H1 (cell line): ENCODE measurements around the gene KRT84. TPM values are rescaled to one million over a fixed set of nuclear protein-coding genes. Genes with fewer than 3 reads are reported as not detected.

Experiments
- CTCF ChIA-PET: fragments of 300-600 bp; sonication (Branson Sonifier 250); formaldehyde crosslinking; loops from one replicate; lab custom pipeline; 2021; ENCODE audit not compliant: partially characterized antibody; lab: Charles Lee
- POLR2A ChIA-PET: fragments of 300-600 bp; sonication (Branson Sonifier 250); formaldehyde crosslinking; loops from one replicate; lab custom pipeline; 2021; ENCODE audit warnings: inconsistent platforms; ENCODE audit not compliant: partially characterized antibody; lab: Charles Lee
- DNase-seq, 2 experiments: peaks; one replicate each; pipeline versions ENCODE4 v3.0.0 to v3.0.0-alpha.2; 2010 to 2022; ENCODE audit warnings: low spot score in 2 of 2, low read depth in 1 of 2, mixed read lengths in 1 of 2
- FAIRE-seq: peaks from 2 replicates; lab custom pipeline; 2011; peaks lifted over from hg19 to GRCh38; lab: Jason Lieb, UNC
- H2AFZ ChIP-seq: 2 replicates; pipeline ENCODE4 v1.8.1; 2012; ENCODE audit warnings: low read length, inconsistent platforms
- H2AK5ac ChIP-seq: 2 replicates; pipeline ENCODE4 v1.6.1; 2013; ENCODE audit warnings: low read depth, low read length
- H2BK120ac ChIP-seq: replicated peaks from 2 replicates; pipeline ENCODE3; 2013; ENCODE audit warnings: low read depth, low read length, inconsistent platforms
- H2BK12ac ChIP-seq: 2 replicates; pipeline ENCODE4 v1.6.1; 2013; ENCODE audit warnings: low read depth, low read length
- H2BK15ac ChIP-seq: 2 replicates; pipeline ENCODE4 v1.6.1; 2013; ENCODE audit warnings: low read length
- H2BK20ac ChIP-seq: 2 replicates; pipeline ENCODE4 v1.6.1; 2013; ENCODE audit warnings: low read length
- H2BK5ac ChIP-seq: 2 replicates; pipeline ENCODE4 v1.6.1; 2013; ENCODE audit warnings: low read depth, low read length
- H3K14ac ChIP-seq: 2 replicates; pipeline ENCODE4 v1.6.1; 2013; ENCODE audit warnings: inconsistent platforms; ENCODE audit not compliant: insufficient read length
- H3K18ac ChIP-seq: 2 replicates; pipeline ENCODE4 v1.6.1; 2013; ENCODE audit warnings: low read length; ENCODE audit errors: extremely low read depth
- H3K23ac ChIP-seq: 2 replicates; pipeline ENCODE4 v1.6.1; 2013; ENCODE audit warnings: inconsistent platforms; ENCODE audit not compliant: insufficient read length
- H3K23me2 ChIP-seq: 2 replicates; pipeline ENCODE4 v1.6.1; 2013; ENCODE audit warnings: low read depth, low read length
- H3K27ac ChIP-seq: 2 replicates; pipeline ENCODE4 v1.6.1; 2011; ENCODE audit warnings: low read depth, low read length, inconsistent platforms
- H3K27me3 ChIP-seq, 4 experiments: replicated peaks in 1 of 4; 1 replicate in 1 of 4; 2 replicates in 3 of 4; pipeline versions ENCODE4 v1.6.1 to v1.8.1; 2011 to 2013; ENCODE audit warnings: low read length in 3 of 4, mild to moderate bottlenecking in 3 of 4, inconsistent platforms in 2 of 4, mixed read lengths in 2 of 4, moderate library complexity in 1 of 4; ENCODE audit not compliant: control insufficient read depth in 3 of 4, insufficient read depth in 3 of 4; ENCODE audit errors: extremely low read depth in 1 of 4
- H3K36me3 ChIP-seq, 4 experiments: 2 replicates each; pipeline versions ENCODE4 v1.6.1 to v1.8.1; 2011 to 2013; ENCODE audit warnings: mild to moderate bottlenecking in 4 of 4, low read length in 3 of 4, moderate library complexity in 2 of 4, control low read depth in 1 of 4, inconsistent platforms in 1 of 4; ENCODE audit not compliant: insufficient read depth in 4 of 4, control insufficient read depth in 2 of 4
- H3K4ac ChIP-seq: replicated peaks from 2 replicates; pipeline ENCODE3; 2013; ENCODE audit warnings: low read length, low read depth, mixed read lengths, inconsistent platforms; ENCODE audit not compliant: insufficient read length
- H3K4me1 ChIP-seq, 4 experiments: replicated peaks in 1 of 4; 1 replicate in 1 of 4; 2 replicates in 3 of 4; pipeline versions ENCODE4 v1.6.1 to v1.8.1; 2011 to 2013; ENCODE audit warnings: low read length in 3 of 4, inconsistent platforms in 2 of 4, mixed read lengths in 1 of 4; ENCODE audit not compliant: insufficient read depth in 4 of 4, control insufficient read depth in 3 of 4
- H3K4me2 ChIP-seq, 2 experiments: 2 replicates each; pipeline versions ENCODE4 v1.6.1 to v1.8.1; 2011 to 2013; ENCODE audit warnings: low read depth in 2 of 2, low read length in 2 of 2, control low read depth in 1 of 2, inconsistent platforms in 1 of 2, mild to moderate bottlenecking in 1 of 2; ENCODE audit not compliant: insufficient read depth in 1 of 2
- H3K4me3 ChIP-seq, 4 experiments: fragments of 200-600, 300-600 bp in 1 of 4; sonication (generic), shearing (Covaris generic), sonication (Bioruptor Twin) in 1 of 4; 2 replicates each; pipeline versions ENCODE4 v1.5.1 to v1.8.1; 2011 to 2016; ENCODE audit warnings: low read length in 4 of 4, low read depth in 3 of 4, control low read depth in 2 of 4, inconsistent platforms in 2 of 4, mild to moderate bottlenecking in 2 of 4, mixed read lengths in 1 of 4, moderate library complexity in 1 of 4; ENCODE audit not compliant: insufficient read depth in 2 of 4; ENCODE audit errors: extremely low read depth in 1 of 4
- H3K56ac ChIP-seq: replicated peaks from 2 replicates; pipeline ENCODE3; 2013; ENCODE audit warnings: low read depth, mild to moderate bottlenecking, mixed read lengths, low read length, inconsistent platforms; ENCODE audit not compliant: insufficient read length
- H3K79me1 ChIP-seq: 2 replicates; pipeline ENCODE4 v1.6.1; 2013; ENCODE audit warnings: low read depth, low read length, control low read depth
- H3K79me2 ChIP-seq, 2 experiments: 2 replicates each; pipeline versions ENCODE4 v1.6.1 to v1.8.1; 2012 to 2013; ENCODE audit warnings: low read length in 2 of 2, mild to moderate bottlenecking in 2 of 2, inconsistent platforms in 1 of 2; ENCODE audit not compliant: insufficient read depth in 2 of 2, control insufficient read depth in 1 of 2
- H3K9ac ChIP-seq, 4 experiments: replicated peaks in 1 of 4; 1 replicate in 1 of 4; 2 replicates in 3 of 4; pipeline versions ENCODE4 v1.6.1 to v1.8.1; 2011 to 2013; ENCODE audit warnings: low read depth in 3 of 4, low read length in 3 of 4, control low read depth in 2 of 4, mild to moderate bottlenecking in 2 of 4, moderate library complexity in 2 of 4, inconsistent platforms in 1 of 4; ENCODE audit errors: extremely low read depth in 1 of 4
- H3K9me3 ChIP-seq, 2 experiments: 2 replicates each; pipeline versions ENCODE4 v1.6.1 to v1.8.1; 2012 to 2013; ENCODE audit warnings: mild to moderate bottlenecking in 2 of 2, moderate library complexity in 2 of 2, control low read depth in 1 of 2, inconsistent platforms in 1 of 2, low read depth in 1 of 2, low read length in 1 of 2, mixed read lengths in 1 of 2; ENCODE audit not compliant: insufficient read depth in 2 of 2
- H4K20me1 ChIP-seq, 2 experiments: replicated peaks in 1 of 2; 2 replicates each; pipeline versions ENCODE3 to v1.8.1; 2011 to 2013; ENCODE audit warnings: inconsistent platforms in 2 of 2, low read length in 2 of 2, mild to moderate bottlenecking in 1 of 2; ENCODE audit not compliant: insufficient read depth in 2 of 2, control insufficient read depth in 1 of 2
- H4K5ac ChIP-seq: 2 replicates; pipeline ENCODE4 v1.6.1; 2013; ENCODE audit warnings: low read length, low read depth, mixed read lengths, inconsistent platforms; ENCODE audit not compliant: insufficient read length
- H4K8ac ChIP-seq: 2 replicates; pipeline ENCODE4 v1.8.0; 2013; ENCODE audit warnings: mild to moderate bottlenecking, moderate library complexity, low read length, inconsistent platforms; ENCODE audit not compliant: insufficient read depth; ENCODE audit errors: extremely low read depth
- H4K91ac ChIP-seq: replicated peaks from 2 replicates; pipeline ENCODE3; 2013; ENCODE audit warnings: low read length, mixed read lengths, inconsistent platforms; ENCODE audit not compliant: insufficient read length
- CTCF ChIP-seq, 3 experiments: IDR thresholded peaks; 1 replicate in 2 of 3; 2 replicates in 1 of 3; pipeline versions ENCODE4 v1.5.1 to v1.6.1; 2011; ENCODE audit warnings: low read length in 3 of 3, mild to moderate bottlenecking in 3 of 3, inconsistent platforms in 2 of 3, low read depth in 1 of 3, moderate library complexity in 1 of 3; ENCODE audit not compliant: insufficient read depth in 1 of 3; ENCODE audit errors: control extremely low read depth in 1 of 3
- PHF8 ChIP-seq: fragments of 200-600 bp; sonication (generic); conservative IDR thresholded peaks from 2 replicates; pipeline ENCODE4 v1.7.1; 2012; ENCODE audit warnings: low read depth, mild to moderate bottlenecking, inconsistent platforms, low read length, moderate library complexity
- RAD21 ChIP-seq, 2 experiments: IDR thresholded peaks in 1 of 2; conservative IDR thresholded peaks in 1 of 2; 2 replicates each; pipeline ENCODE4 v1.6.1; 2011; ENCODE audit warnings: low read depth in 2 of 2, low read length in 2 of 2, improper control_type of control experiment in 1 of 2, inconsistent platforms in 1 of 2, mild to moderate bottlenecking in 1 of 2, moderate library complexity in 1 of 2
- RXRA ChIP-seq: IDR thresholded peaks from 2 replicates; pipeline ENCODE4 v1.6.1; 2011; ENCODE audit warnings: low read depth, mild to moderate bottlenecking, low read length, moderate library complexity; ENCODE audit not compliant: insufficient read depth
- SP4 ChIP-seq: IDR thresholded peaks from 2 replicates; pipeline ENCODE4 v1.6.1; 2012; ENCODE audit warnings: low read length, inconsistent platforms
- WGBS, 2 experiments: shearing (Covaris generic) in 1 of 2; methylation state at CpG; one replicate each; pipeline versions ENCODE4 v1.1.6 to v1.1.7; 2013 to 2015; ENCODE audit warnings: low lambda C conversion rate in 2 of 2, mixed read lengths in 2 of 2, inconsistent platforms in 1 of 2, low coverage in 1 of 2, missing lambda C conversion rate in 1 of 2; ENCODE audit not compliant: insufficient replicate concordance in 2 of 2, insufficient coverage in 1 of 2, insufficient read length in 1 of 2; ENCODE audit errors: extremely low coverage in 1 of 2, missing lambda C conversion rate in 1 of 2; 5-methylcytosine and 5-hydroxymethylcytosine counted together
- polyA plus RNA-seq, 7 experiments: library from polyadenylated mRNA; depleted of rRNA in 3 of 7; stranded (reverse) in 5 of 7; unstranded in 2 of 7; fragments of >200 nt in 5 of 7; fragments of 200-250 nt in 2 of 7; gene quantifications; 1 replicate in 5 of 7; 2 replicates in 1 of 7; 4 replicates in 1 of 7; pipeline versions ENCODE4 v1.2.1 to v1.2.3, GENCODE V29; 2011 to 2013; ENCODE audit warnings: missing spikeins in 2 of 7, mixed read lengths in 2 of 7
- total RNA-seq: library from RNA; stranded (reverse); fragmentation: NEBNext Ultra II Directional; extraction: Animal tissue kit (Norgen Biotek cat#: 25700); gene quantifications from 2 replicates; pipeline ENCODE4 v1.2.1, GENCODE V29; 2021

KRT84 gene
- total and polyA plus RNA-seq, 2 of the 8 experiments (the other 6 are each of a cell fraction or from before 2014, with no cell fraction given) = not detected

GRCh38 chr12:52428121-52428520, 42.7 kb upstream of the KRT84 start:
- Histone ChIP-seq H2BK20ac (no peak overlapping the region), H4K5ac (no peak overlapping the region), H2AFZ (no peak overlapping the region), H3K79me2 (no peaks in the 10 kb centered on the region), H3K4ac (no peak overlapping the region), H3K23me2 (no peaks in the 10 kb centered on the region), H3K18ac (no peak overlapping the region), H4K8ac (no peak overlapping the region)
- 87% methylated on average over 10 of the region's 10 CpGs; no CpG with 5 or more reads in 1 of the 2 experiments for WGBS, 2 experiments
- TF ChIP-seq RXRA (no peak), RAD21 (IDR thresholded peaks at IDR 0.05 in 1 of 2, conservative IDR thresholded peaks at IDR 0.05 in 1 of 2; ENCODE audit: low read depth in 2 of 2, low read length in 2 of 2) (peak in 1 of 2 experiments; percentile 23; a peak in 1 of 4 replicates), SP4 (no peak), CTCF (IDR thresholded peaks at IDR 0.05; ENCODE audit: control extremely low read depth in 1 of 3, insufficient read depth in 1 of 3, low read depth in 1 of 3, low read length in 3 of 3) (peak; percentile 9 to 51 (median 41); a peak in 3 of 4 replicates), PHF8 (no peak)
- TF ChIP-seq, all 59 proteins: peak for 2
- no peak overlapping the region for H3K9ac ChIP-seq
- no peak overlapping the region for H3K4me3 ChIP-seq
- no peak overlapping the region for H2BK5ac ChIP-seq
- FAIRE-seq (no peak), DNase-seq (no peak)
- no peaks in the 10 kb centered on the region; a peak in 1 of 7 replicates for H3K27me3 ChIP-seq
- H2BK12ac ChIP-seq = no peak overlapping the region
- ChIA-PET CTCF (interaction anchor here (0.6 to 5.1 kb wide), 19 partner anchors 9 to 567 kb away, joined by 3 to 29 read pairs (median 3); partner anchors contain the start of genes KRT5 and KRT82), POLR2A (no interaction called here)
- H3K4me1 ChIP-seq = no peaks in the 10 kb centered on the region
- no peak overlapping the region for H2BK15ac ChIP-seq
- H3K56ac ChIP-seq = no peak overlapping the region
- H3K4me2 ChIP-seq = no peak overlapping the region
- H4K20me1 ChIP-seq = no peaks in the 10 kb centered on the region
- no peak overlapping the region for H2BK120ac ChIP-seq
- no peaks in the 10 kb centered on the region for H3K79me1 ChIP-seq
- H3K14ac ChIP-seq = no peak overlapping the region
- no peak overlapping the region for H3K27ac ChIP-seq
- no peaks in the 10 kb centered on the region for H3K9me3 ChIP-seq
- no peaks in the 10 kb centered on the region for H3K36me3 ChIP-seq
- no peak overlapping the region for H4K91ac ChIP-seq
- no peak overlapping the region for H2AK5ac ChIP-seq
- no peak overlapping the region for H3K23ac ChIP-seq
